SU-DHL-6 (cell line): ENCODE data around the gene RNU5D-1.
"Not testable (repeated sequence)": the region's sequence is repeated elsewhere in the genome, so short reads cannot be mapped to it uniquely, and the experiment has no call there.

Experiments
- H2AFZ ChIP-seq: fragments of 200-600 bp; sonication (generic); 2 replicates; pipeline ENCODE4 v1.6.1; 2014; ENCODE audit warnings: low read depth, mild to moderate bottlenecking, moderate library complexity, mixed read lengths, antibody characterized with exemption, low read length; ENCODE audit not compliant: severe bottlenecking
- H3F3A ChIP-seq: fragments of 200-600 bp; shearing (Covaris generic); 2 replicates; pipeline ENCODE4 v1.6.0; 2016; ENCODE audit warnings: antibody characterized with exemption, mild to moderate bottlenecking; ENCODE audit not compliant: insufficient read depth
- H3K27ac ChIP-seq: fragments of 200-600 bp; sonication (generic); 2 replicates; pipeline ENCODE4 v1.5.1; 2016; ENCODE audit warnings: low read depth, mild to moderate bottlenecking, low read length, moderate library complexity, mixed read lengths
- H3K27me3 ChIP-seq: fragments of 200-600 bp; sonication (generic), shearing (Covaris generic); 2 replicates; pipeline ENCODE4 v1.6.0; 2014; ENCODE audit warnings: mild to moderate bottlenecking, low read length
- H3K36me3 ChIP-seq: fragments of 200-600 bp; sonication (generic); 2 replicates; pipeline ENCODE4 v1.6.1; 2014; ENCODE audit warnings: mild to moderate bottlenecking, low read length, mixed read lengths
- H3K4me2 ChIP-seq: fragments of 300-600, 200-600 bp; shearing (Covaris generic), sonication (generic); 2 replicates; pipeline ENCODE4 v1.6.0; 2014; ENCODE audit warnings: low read length, low read depth, mild to moderate bottlenecking; ENCODE audit not compliant: poor library complexity, severe bottlenecking
- H3K4me3 ChIP-seq: fragments of 200-600 bp; sonication (generic); 2 replicates; pipeline ENCODE4 v1.5.1; 2014; ENCODE audit warnings: antibody characterized with exemption, low read length, mild to moderate bottlenecking, mixed read lengths; ENCODE audit not compliant: insufficient read depth, poor library complexity, severe bottlenecking
- H3K79me2 ChIP-seq: fragments of 200-600 bp; sonication (generic); 2 replicates; pipeline ENCODE4 v1.6.1; 2014; ENCODE audit warnings: mild to moderate bottlenecking, low read length, moderate library complexity; ENCODE audit not compliant: insufficient read depth
- H3K9ac ChIP-seq: fragments of 200-600 bp; sonication (generic); 2 replicates; pipeline ENCODE4 v1.7.0; 2014; ENCODE audit warnings: mild to moderate bottlenecking, low read length
- H3K9me2 ChIP-seq: fragments of 200-600 bp; sonication (generic); replicated peaks from 2 replicates; pipeline ENCODE4 v1.6.1; 2014; ENCODE audit warnings: low read length; ENCODE audit not compliant: insufficient read depth
- H3K9me3 ChIP-seq: fragments of 200-600 bp; sonication (generic); 2 replicates; pipeline ENCODE4 v1.6.1; 2014; ENCODE audit warnings: low read length, mixed read lengths; ENCODE audit not compliant: insufficient read depth
- H4K20me1 ChIP-seq: fragments of 200-600 bp; sonication (generic); 2 replicates; pipeline ENCODE4 v1.6.1; 2014; ENCODE audit warnings: low read depth, mild to moderate bottlenecking, antibody characterized with exemption, low read length, moderate library complexity, mixed read lengths
- CTCF ChIP-seq: fragments of 200-600 bp; sonication (generic); IDR thresholded peaks from one replicate; pipeline ENCODE4 v1.5.1; 2017; ENCODE audit warnings: antibody characterized with exemption, mild to moderate bottlenecking, low read length, moderate library complexity; ENCODE audit not compliant: insufficient read depth, poor library complexity, severe bottlenecking
- EZH2phosphoT487 ChIP-seq: fragments of 200-600 bp; sonication (generic), shearing (Covaris generic); conservative IDR thresholded peaks from 2 replicates; pipeline ENCODE4 v1.6.1; 2018; ENCODE audit warnings: mild to moderate bottlenecking, antibody characterized with exemption, low read length, moderate library complexity, mixed read lengths

Gene RNU5D-1

GRCh38 chr1:44700573-44700972 lies 30.4 kb downstream of the RNU5D-1 start:
- no peaks in the 10 kb centered on the region for H3K79me2 ChIP-seq
- no peaks in the 10 kb centered on the region for H3K9me3 ChIP-seq
- no peaks in the 10 kb centered on the region for H3K27me3 ChIP-seq
- no peaks in the 10 kb centered on the region for H4K20me1 ChIP-seq
- no peak overlapping the region for H3K4me3 ChIP-seq
- no peak for TF ChIP-seq CTCF
- no peak for TF ChIP-seq EZH2phosphoT487
- H2AFZ ChIP-seq = no peak overlapping the region
- peaks cover 10% of the 10 kb centered on the region for H3F3A ChIP-seq
- H3K9ac ChIP-seq = no peak overlapping the region
- H3K36me3 ChIP-seq = no peaks in the 10 kb centered on the region
- no peak overlapping the region for H3K4me2 ChIP-seq
- H3K9me2 ChIP-seq = no peaks in the 10 kb centered on the region
- no peak overlapping the region for H3K27ac ChIP-seq

GRCh38 chr1:44699375-44699774 lies 31.6 kb downstream of the RNU5D-1 start:
- not testable (repeated sequence) for H3K79me2 ChIP-seq, H3K36me3 ChIP-seq, H3K9me3 ChIP-seq, H3K27ac ChIP-seq, H3K27me3 ChIP-seq, H3K4me2 ChIP-seq, H4K20me1 ChIP-seq, H3K9me2 ChIP-seq, H3K9ac ChIP-seq, H2AFZ ChIP-seq, H3K4me3 ChIP-seq
- H3F3A ChIP-seq = peaks cover 10% of the 10 kb centered on the region

- no peaks in the 10 kb centered on the region for H3K9me2 ChIP-seq
- H3K36me3 ChIP-seq = no peaks in the 10 kb centered on the region
- TF ChIP-seq EZH2phosphoT487 (no peak), CTCF (no peak)
- no peak overlapping the region; the same call in 1 of the 2 replicates for H3K27ac ChIP-seq
- no peak overlapping the region for H3K4me3 ChIP-seq
- no peaks in the 10 kb centered on the region for H3K9me3 ChIP-seq
- H3F3A ChIP-seq = peaks cover 15% of the 10 kb centered on the region
- no peaks in the 10 kb centered on the region for H3K79me2 ChIP-seq
- no peak overlapping the region for H3K4me2 ChIP-seq
- H3K9ac ChIP-seq = no peak overlapping the region
- no peaks in the 10 kb centered on the region for H4K20me1 ChIP-seq
- no peaks in the 10 kb centered on the region for H3K27me3 ChIP-seq
- H2AFZ ChIP-seq = no peak overlapping the region
These were observed 32.8 kb downstream of the RNU5D-1 start for GRCh38 chr1:44698138-44698537.

- peaks cover 15% of the 10 kb centered on the region for H3F3A ChIP-seq
- no peaks in the 10 kb centered on the region for H3K36me3 ChIP-seq
- H3K27ac ChIP-seq = peak overlapping the region; percentile 69
- H4K20me1 ChIP-seq = no peaks in the 10 kb centered on the region
- H3K4me2 ChIP-seq = peak overlapping the region; percentile 14
- H2AFZ ChIP-seq = peak overlapping the region; percentile 52
- no peak for TF ChIP-seq EZH2phosphoT487
- TF ChIP-seq CTCF = no peak
- H3K9ac ChIP-seq = peak overlapping the region; percentile 1; the same call in 1 of the 2 replicates
- H3K9me3 ChIP-seq = no peaks in the 10 kb centered on the region
- H3K9me2 ChIP-seq = no peaks in the 10 kb centered on the region
- H3K27me3 ChIP-seq = no peaks in the 10 kb centered on the region
- no peaks in the 10 kb centered on the region for H3K79me2 ChIP-seq
- H3K4me3 ChIP-seq = no peak overlapping the region
These were observed 34.1 kb downstream of the RNU5D-1 start for GRCh38 chr1:44696789-44697345.
